Measurements from ENCODE around the gene MACROD2.
"Not testable (repeated sequence)": the region's sequence is repeated elsewhere in the genome, so short reads cannot be mapped to it uniquely, and the experiment has no call there.

The MACROD2 gene

GRCh38 chr20:15512916-15513315, 1517.6 kb downstream of the MACROD2 start:
- no peak for DNase-seq

- no peak for DNase-seq
These were observed 1520.4 kb downstream of the MACROD2 start for GRCh38 chr20:15515691-15516090.

GRCh38 chr20:15520930-15521524, 1525.7 kb downstream of the MACROD2 start:
- DNase-seq = no peak

DNA sequence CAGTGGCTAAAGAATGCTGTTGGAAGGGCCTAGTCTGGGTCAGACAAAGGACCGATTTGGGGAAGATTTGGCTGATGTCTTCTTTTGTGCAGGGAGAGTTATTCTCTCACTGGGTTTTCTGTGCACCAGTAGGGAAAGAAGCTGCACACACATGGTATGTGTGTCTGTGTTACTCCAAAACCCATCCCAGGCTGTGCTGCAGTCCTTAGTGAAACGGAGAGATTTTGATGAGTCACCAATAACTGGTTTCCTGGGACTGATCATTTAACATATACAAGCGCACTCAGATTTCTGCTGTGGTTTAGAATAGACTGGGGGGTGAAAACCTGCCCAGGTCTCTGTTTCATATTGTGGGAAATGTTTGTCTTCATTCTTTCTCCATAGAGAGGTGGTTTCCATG, 1528.1 kb downstream of the MACROD2 start:
- no peak for DNase-seq

DNA sequence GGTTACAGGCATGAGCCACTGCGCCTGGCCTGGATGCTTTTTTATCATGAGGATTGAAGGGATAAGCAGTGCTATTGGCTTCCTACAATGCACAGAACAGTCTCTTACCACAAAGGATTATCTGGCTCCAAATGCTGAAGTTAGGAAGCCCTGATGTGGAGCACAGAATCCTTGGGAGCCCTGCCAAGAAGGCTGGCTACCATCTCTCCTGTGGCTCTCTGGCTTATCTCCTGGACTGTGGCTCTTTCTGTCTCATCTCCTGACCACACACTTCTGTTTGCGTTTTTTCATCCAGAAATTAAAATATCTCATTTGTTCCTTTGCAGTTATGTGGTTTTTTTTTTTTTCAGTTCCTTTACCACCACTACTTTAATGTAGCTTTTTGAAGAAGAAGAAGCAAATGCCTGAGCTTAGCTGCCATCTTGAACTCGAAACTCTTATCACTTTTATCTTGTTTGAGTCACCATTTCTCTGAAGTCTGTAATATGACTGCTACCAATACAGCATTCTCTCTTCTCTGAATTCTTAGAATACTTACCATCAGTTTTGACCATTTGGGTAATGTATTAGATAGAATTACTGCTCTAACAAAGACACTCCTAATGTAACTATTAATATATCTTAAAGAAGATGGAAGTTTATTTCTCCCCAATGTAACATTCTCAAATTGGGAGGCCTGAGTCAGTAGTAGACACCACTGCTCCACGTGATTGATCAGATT, 1533.2 kb downstream of the MACROD2 start:
- DNase-seq = no peak

GRCh38 chr20:15535863-15536262, 1540.5 kb downstream of the MACROD2 start:
- DNase-seq = no peak

- not testable (repeated sequence) for DNase-seq
These were observed 1541.9 kb downstream of the MACROD2 start for GRCh38 chr20:15537200-15537599.

- no peak for DNase-seq
These were observed 1547.3 kb downstream of the MACROD2 start for GRCh38 chr20:15542655-15543054.

DNA sequence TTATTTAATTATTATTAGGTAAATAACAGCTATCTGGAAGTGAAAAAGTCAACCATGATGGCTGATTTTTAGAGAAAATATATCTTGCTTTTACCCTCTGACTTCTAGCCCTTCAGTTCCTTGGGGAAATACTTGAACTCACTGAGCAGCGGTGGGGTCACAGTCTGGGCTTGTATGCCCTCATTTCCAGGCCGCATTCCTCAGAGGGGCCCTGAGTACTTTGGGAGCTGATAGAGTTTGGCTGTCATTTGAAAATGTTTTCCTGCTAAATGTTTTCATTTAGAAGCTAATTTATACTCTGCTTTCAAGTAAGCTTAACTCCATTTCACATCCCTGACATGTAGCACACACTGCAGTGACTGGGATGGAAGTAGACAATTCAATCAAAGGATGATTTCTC, 1549.4 kb downstream of the MACROD2 start:
- no peak for DNase-seq

DNA sequence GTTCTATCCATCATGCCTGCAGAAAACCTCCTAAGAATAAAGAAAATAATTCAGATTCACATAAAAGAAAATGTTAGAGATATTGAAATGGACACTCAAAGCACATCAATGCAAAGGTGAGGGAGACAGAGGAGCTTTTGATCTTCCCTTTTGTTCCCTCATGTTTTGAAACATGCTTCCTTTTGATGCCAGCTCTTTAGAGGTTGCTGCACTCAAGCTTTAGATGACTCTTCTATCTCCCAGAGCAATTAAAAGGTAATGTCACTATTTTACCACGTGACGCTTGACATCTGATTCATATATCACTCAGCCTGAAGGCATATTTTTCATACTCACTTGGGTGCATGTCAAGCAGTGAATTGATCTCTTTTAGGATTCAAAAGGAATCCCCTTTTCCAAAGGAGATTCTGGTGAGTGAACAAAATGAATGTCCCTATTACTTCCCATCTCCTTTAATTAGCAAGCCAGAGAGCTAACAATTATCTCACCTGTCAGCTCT, 1551.3 kb downstream of the MACROD2 start:
- DNase-seq = no peak

- DNase-seq = no peak
These were observed 1551.8 kb downstream of the MACROD2 start for GRCh38 chr20:15547119-15547518.

- no peak for DNase-seq
These were observed 1555.0 kb downstream of the MACROD2 start for GRCh38 chr20:15550116-15550870.

GRCh38 chr20:15555913-15556312, 1560.6 kb downstream of the MACROD2 start:
- no peak for DNase-seq

- DNase-seq = no peak
These were observed 1561.6 kb downstream of the MACROD2 start for GRCh38 chr20:15556869-15557268.

- no peak for DNase-seq
These were observed 1565.8 kb downstream of the MACROD2 start for GRCh38 chr20:15561070-15561569.

- no peak for DNase-seq
These were observed 1566.5 kb downstream of the MACROD2 start for GRCh38 chr20:15561707-15562404.

GRCh38 chr20:15563836-15564235, 1568.5 kb downstream of the MACROD2 start:
- DNase-seq = no peak

GRCh38 chr20:15564981-15565380, 1569.7 kb downstream of the MACROD2 start:
- no peak for DNase-seq

DNA sequence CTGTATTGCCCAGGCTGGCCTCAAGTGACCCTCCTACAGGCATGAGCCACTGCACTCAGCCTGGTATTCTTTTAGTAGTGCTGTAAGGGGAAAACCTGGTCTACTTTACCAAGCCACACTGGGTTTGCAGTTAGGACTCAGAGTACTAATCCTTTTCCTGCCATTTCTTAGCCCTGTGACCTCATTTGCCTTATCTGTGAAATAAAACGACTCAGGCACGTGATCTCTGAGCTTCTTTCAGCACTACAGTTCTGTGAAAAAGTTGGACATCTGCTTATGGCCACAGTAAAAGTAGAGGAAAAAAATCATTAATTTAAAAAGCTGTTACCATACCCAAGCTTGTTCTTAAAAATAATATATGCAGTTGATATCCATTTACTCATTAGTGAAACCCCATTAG, 1570.5 kb downstream of the MACROD2 start:
- no peak for DNase-seq

GRCh38 chr20:15567219-15567618, 1571.9 kb downstream of the MACROD2 start:
- DNase-seq = no peak

DNA sequence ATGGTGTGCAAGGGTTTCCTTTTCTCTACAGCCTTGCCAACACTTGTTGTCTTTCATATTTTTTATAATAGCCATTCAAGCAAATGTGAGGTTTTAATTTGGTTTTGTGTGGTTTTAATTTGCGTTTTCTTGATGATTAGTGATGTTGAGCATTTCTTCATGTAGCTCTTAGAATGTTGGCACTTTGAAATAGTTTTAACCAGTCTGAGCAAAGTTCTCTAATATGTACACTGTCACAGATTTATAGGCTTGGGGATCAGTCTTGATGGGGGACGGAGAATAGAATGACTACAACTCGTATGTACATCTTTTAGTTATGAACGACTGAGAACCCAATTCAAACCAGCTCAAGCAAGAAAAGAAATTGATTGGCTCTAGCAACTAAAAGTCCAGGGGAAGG, 1574.8 kb downstream of the MACROD2 start:
- no peak for DNase-seq

GRCh38 chr20:15571056-15571455, 1575.7 kb downstream of the MACROD2 start:
- no peak for DNase-seq

- DNase-seq = no peak
These were observed 1579.9 kb downstream of the MACROD2 start for GRCh38 chr20:15575255-15575654.

All from amniotic stem cell (primary cell).